Measurements from ENCODE around the gene NELFB. TPM values are rescaled to one million over a fixed set of nuclear protein-coding genes. Genes with fewer than 3 reads are reported as not detected.

Gene NELFB
- total RNA-seq, 1 experiment from 2014 or later: 71.7 TPM

DNA sequence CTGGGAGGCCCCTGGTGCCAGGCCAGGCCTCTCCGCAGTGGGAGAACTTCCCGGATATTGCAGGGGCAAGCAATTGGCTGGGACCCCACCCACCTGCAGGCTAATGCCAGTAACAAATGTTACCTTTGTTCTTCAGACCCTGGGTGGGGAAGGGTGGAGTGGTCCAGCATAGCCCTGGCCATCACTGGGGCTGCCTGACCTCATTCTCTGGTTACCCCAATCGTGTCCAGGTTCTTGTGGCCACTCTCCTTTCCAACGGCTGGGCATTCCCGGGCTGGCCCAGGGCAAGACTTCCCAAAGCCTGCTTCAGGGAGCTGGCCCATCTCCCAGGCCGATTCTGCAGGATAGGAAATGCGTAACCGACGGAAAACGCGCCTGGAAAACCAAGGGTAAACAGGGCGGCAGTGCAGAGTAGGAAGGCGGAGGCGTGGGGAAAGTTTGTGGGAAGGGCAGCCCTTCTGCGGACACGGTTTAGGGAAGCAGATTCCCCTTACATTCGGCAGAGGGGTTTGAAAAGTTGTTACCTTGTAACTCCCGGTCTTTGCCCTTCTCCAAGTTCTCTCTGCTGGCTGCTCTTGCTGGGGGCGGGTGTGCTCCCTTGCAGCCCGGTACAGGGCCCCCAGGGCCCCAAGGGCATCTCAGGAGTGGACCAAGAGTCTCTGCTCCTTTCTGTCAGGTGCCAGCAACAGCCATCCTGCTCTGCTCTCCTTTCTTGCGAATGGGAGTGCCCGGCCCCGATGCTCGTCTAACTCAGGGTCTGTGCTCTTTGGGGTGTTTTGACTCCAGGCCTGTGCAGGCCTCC lies 43.5 kb downstream of the NELFB start:
- Histone ChIP-seq H3K79me1 (ENCODE audit: insufficient read depth, low read depth, low read length, poor library complexity, severe bottlenecking) (no peaks in the 10 kb centered on the region), H2AK5ac (ENCODE audit: insufficient read length, low read length) (no peak overlapping the region), H3K27me3 (ENCODE audit: insufficient read depth, low read length) (peaks cover 5% of the 10 kb centered on the region; the same call in 1 of the 2 replicates), H2BK15ac (ENCODE audit: low read depth, low read length) (no peak overlapping the region), H4K91ac (ENCODE audit: insufficient read length, low read depth, low read length) (no peak overlapping the region), H3K27ac (ENCODE audit: insufficient read length, low read depth, low read length) (no peak overlapping the region), H3K9me3 (ENCODE audit: control insufficient read depth, low read depth, low read length) (no peaks in the 10 kb centered on the region), H2BK12ac (ENCODE audit: insufficient read length, low read depth, low read length) (no peak overlapping the region), H2BK5ac (ENCODE audit: insufficient read length, low read length) (no peak overlapping the region), H3K56ac (ENCODE audit: insufficient read length, low read depth, low read length) (no peak overlapping the region), H3K14ac (ENCODE audit: insufficient read depth, low read length) (no peak overlapping the region), H3K4me1 (ENCODE audit: insufficient read depth, low read length) (peaks cover 5% of the 10 kb centered on the region; the same call in 1 of the 2 replicates), H3T11ph (ENCODE audit: low read length) (no peak overlapping the region), H2AFZ (ENCODE audit: low read length) (no peak overlapping the region), H4K5ac (ENCODE audit: insufficient read length, low read depth, low read length) (no peak overlapping the region), H3K4ac (ENCODE audit: low read depth, low read length) (no peak overlapping the region), H2BK20ac (ENCODE audit: low read depth, low read length, poor library complexity, severe bottlenecking) (no peak overlapping the region), H4K8ac (replicated peaks; ENCODE audit: insufficient read length, low read depth, low read length) (no peak overlapping the region), H3K4me2 (ENCODE audit: insufficient read depth, insufficient read length, low read length) (peak overlapping the region; percentile 31), H3K23ac (ENCODE audit: insufficient read length, low read depth, low read length) (no peak overlapping the region), H3K23me2 (ENCODE audit: insufficient read length, low read depth, low read length, poor library complexity, severe bottlenecking) (peaks cover 7% of the 10 kb centered on the region), H4K20me1 (ENCODE audit: control insufficient read depth, insufficient read depth, insufficient read length) (no peaks in the 10 kb centered on the region), H3K79me2 (ENCODE audit: insufficient read depth, low read length) (no peaks in the 10 kb centered on the region), H3K9ac (ENCODE audit: extremely low read depth, insufficient read length, low read length) (no peak overlapping the region), H2BK120ac (ENCODE audit: low read depth, low read length, poor library complexity, severe bottlenecking) (no peak overlapping the region), H3K18ac (ENCODE audit: insufficient read length, low read depth, low read length) (no peak overlapping the region)
- TF ChIP-seq, protein P1, sequence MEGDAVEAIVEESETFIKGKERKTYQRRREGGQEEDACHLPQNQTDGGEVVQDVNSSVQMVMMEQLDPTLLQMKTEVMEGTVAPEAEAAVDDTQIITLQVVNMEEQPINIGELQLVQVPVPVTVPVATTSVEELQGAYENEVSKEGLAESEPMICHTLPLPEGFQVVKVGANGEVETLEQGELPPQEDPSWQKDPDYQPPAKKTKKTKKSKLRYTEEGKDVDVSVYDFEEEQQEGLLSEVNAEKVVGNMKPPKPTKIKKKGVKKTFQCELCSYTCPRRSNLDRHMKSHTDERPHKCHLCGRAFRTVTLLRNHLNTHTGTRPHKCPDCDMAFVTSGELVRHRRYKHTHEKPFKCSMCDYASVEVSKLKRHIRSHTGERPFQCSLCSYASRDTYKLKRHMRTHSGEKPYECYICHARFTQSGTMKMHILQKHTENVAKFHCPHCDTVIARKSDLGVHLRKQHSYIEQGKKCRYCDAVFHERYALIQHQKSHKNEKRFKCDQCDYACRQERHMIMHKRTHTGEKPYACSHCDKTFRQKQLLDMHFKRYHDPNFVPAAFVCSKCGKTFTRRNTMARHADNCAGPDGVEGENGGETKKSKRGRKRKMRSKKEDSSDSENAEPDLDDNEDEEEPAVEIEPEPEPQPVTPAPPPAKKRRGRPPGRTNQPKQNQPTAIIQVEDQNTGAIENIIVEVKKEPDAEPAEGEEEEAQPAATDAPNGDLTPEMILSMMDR (conservative IDR thresholded peaks at IDR 0.05): no peak
- H3K9me3 Mint-ChIP-seq: peaks cover 3 to 9% of the 10 kb centered on the region in 2 experiments
- H3K27ac Mint-ChIP-seq: peak overlapping the region in 1 of 3 experiments; percentile 63; a peak in 1 of 7 replicates
- peak; percentile 54 for DNase-seq
- H3K4me1 Mint-ChIP-seq: peaks cover 36 to 44% of the 10 kb centered on the region in 2 experiments
- H3K4me3 Mint-ChIP-seq: peak overlapping the region; percentile 42 to 99; a peak in 4 of 5 replicates
- peaks cover 0 to 5% (median 3%) of the 10 kb centered on the region in 3 experiments; a peak in 4 of 7 replicates for H3K36me3 Mint-ChIP-seq (ENCODE audit: insufficient read depth in 1 of 3, low read depth in 3 of 3)
- WGBS (ENCODE audit: extremely low coverage, insufficient read length, low lambda C conversion rate): no CpG with 5 or more reads among the region's 24 CpGs
- peaks cover 52% of the 10 kb centered on the region for H3K27me3 Mint-ChIP-seq (ENCODE audit: low read depth)

Measured in H9 (cell line).